ENCODE results near the gene RAB17.
A peak's percentile ranks its signal among the peaks of the same experiment; 100 is the strongest.

DNA sequence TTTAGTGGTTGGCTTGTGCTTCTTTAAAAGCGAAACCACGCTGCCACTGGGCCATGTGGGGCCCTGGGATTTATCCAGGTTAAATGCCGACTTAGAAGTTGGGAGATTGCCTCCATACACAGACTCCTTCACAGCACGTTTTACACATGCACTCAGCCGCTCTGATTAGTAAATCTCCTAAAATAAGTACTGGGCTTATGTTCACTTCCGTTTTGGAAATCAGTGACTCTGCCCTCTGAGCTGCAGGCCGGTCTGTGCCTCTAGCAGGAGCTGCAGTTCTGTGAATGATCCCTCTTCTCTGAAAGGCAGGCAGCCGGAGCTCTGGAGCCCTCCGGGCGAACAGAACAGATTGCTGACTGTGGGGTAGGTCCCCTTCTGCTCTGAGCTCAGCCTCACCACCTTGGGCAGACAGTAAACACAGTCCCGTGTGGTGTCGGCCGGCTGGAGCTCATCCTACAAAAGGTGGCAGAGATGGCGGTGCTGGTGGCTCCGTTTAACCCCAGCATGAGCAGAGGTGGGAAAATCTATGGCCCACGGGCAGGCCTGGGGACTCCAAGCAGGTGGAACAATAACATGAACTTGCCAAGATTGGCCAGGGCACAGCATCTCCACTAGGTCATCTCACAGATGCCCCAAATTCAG is 9.8 kb upstream of the RAB17 start:
- TF ChIP-seq, protein P1, sequence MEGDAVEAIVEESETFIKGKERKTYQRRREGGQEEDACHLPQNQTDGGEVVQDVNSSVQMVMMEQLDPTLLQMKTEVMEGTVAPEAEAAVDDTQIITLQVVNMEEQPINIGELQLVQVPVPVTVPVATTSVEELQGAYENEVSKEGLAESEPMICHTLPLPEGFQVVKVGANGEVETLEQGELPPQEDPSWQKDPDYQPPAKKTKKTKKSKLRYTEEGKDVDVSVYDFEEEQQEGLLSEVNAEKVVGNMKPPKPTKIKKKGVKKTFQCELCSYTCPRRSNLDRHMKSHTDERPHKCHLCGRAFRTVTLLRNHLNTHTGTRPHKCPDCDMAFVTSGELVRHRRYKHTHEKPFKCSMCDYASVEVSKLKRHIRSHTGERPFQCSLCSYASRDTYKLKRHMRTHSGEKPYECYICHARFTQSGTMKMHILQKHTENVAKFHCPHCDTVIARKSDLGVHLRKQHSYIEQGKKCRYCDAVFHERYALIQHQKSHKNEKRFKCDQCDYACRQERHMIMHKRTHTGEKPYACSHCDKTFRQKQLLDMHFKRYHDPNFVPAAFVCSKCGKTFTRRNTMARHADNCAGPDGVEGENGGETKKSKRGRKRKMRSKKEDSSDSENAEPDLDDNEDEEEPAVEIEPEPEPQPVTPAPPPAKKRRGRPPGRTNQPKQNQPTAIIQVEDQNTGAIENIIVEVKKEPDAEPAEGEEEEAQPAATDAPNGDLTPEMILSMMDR (conservative IDR thresholded peaks at IDR 0.05; ENCODE audit: low read depth, low read length), result peak; percentile 35
- TF ChIP-seq NFE2L2 (IDR thresholded peaks at IDR 0.05; ENCODE audit: low read depth, low read length) (no peak), SMC3 (IDR thresholded peaks at IDR 0.05; ENCODE audit: low read depth, low read length) (peak; percentile 16; the same call in 1 of the 2 replicates), BHLHE40 (IDR thresholded peaks at IDR 0.05; ENCODE audit: low read depth, low read length) (no peak), RFX5 (IDR thresholded peaks at IDR 0.05; ENCODE audit: low read depth, low read length) (no peak), MXI1 (IDR thresholded peaks at IDR 0.05; ENCODE audit: borderline replicate concordance, low read depth, low read length) (no peak), POLR2A (IDR thresholded peaks at IDR 0.05; ENCODE audit: low read depth, low read length) (no peak), MAFK (IDR thresholded peaks at IDR 0.05; ENCODE audit: low read depth, low read length) (no peak), CHD1 (IDR thresholded peaks at IDR 0.05; ENCODE audit: low read depth, low read length) (no peak), FOS (IDR thresholded peaks at IDR 0.05; ENCODE audit: low read depth, low read length) (no peak)
- TF ChIP-seq, protein P2, sequence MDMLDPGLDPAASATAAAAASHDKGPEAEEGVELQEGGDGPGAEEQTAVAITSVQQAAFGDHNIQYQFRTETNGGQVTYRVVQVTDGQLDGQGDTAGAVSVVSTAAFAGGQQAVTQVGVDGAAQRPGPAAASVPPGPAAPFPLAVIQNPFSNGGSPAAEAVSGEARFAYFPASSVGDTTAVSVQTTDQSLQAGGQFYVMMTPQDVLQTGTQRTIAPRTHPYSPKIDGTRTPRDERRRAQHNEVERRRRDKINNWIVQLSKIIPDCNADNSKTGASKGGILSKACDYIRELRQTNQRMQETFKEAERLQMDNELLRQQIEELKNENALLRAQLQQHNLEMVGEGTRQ (IDR thresholded peaks at IDR 0.05; ENCODE audit: low read depth, low read length), result no peak
- TF ChIP-seq, protein P3, sequence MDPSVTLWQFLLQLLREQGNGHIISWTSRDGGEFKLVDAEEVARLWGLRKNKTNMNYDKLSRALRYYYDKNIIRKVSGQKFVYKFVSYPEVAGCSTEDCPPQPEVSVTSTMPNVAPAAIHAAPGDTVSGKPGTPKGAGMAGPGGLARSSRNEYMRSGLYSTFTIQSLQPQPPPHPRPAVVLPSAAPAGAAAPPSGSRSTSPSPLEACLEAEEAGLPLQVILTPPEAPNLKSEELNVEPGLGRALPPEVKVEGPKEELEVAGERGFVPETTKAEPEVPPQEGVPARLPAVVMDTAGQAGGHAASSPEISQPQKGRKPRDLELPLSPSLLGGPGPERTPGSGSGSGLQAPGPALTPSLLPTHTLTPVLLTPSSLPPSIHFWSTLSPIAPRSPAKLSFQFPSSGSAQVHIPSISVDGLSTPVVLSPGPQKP (IDR thresholded peaks at IDR 0.05; ENCODE audit: borderline replicate concordance, low read depth, low read length), result no peak

All from IMR-90 (cell line).